ENCODE measurements around the gene ATG10. TPM values are rescaled to one million over a fixed set of nuclear protein-coding genes. Genes with fewer than 3 reads are reported as not detected.

ATG10 gene
- total RNA-seq, 1 donor from 2014 or later: 6.0 TPM

DNA sequence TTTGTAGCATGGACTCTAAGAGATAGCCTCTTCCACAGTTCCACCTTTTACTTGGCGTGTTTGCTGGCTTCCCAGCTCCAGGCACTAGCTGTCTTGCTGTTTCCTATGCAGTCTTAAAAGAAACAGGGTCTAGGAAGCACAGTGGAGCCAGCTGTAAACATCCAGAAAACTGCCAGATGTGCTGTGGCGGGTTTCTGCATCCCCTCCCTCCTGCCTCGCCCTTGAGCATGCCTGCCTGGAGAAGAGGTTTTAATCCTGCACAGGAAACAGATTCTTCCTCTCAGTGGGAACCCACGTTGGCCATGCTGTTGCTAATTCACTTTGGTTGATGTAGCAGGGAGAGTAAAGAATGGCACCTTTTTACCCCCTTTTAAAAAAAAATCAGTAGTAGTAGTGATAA, 185.1 kb downstream of the ATG10 start:
- Histone ChIP-seq H3K9me3 (replicated peaks) (no peaks in the 10 kb centered on the region), H3K4me3 (no peak overlapping the region), H3K36me3 (no peaks in the 10 kb centered on the region), H3K27ac (replicated peaks) (no peak overlapping the region), H3K27me3 (ENCODE audit: low read depth) (no peaks in the 10 kb centered on the region), H3K4me1 (no peaks in the 10 kb centered on the region)
- TF ChIP-seq, protein P1, sequence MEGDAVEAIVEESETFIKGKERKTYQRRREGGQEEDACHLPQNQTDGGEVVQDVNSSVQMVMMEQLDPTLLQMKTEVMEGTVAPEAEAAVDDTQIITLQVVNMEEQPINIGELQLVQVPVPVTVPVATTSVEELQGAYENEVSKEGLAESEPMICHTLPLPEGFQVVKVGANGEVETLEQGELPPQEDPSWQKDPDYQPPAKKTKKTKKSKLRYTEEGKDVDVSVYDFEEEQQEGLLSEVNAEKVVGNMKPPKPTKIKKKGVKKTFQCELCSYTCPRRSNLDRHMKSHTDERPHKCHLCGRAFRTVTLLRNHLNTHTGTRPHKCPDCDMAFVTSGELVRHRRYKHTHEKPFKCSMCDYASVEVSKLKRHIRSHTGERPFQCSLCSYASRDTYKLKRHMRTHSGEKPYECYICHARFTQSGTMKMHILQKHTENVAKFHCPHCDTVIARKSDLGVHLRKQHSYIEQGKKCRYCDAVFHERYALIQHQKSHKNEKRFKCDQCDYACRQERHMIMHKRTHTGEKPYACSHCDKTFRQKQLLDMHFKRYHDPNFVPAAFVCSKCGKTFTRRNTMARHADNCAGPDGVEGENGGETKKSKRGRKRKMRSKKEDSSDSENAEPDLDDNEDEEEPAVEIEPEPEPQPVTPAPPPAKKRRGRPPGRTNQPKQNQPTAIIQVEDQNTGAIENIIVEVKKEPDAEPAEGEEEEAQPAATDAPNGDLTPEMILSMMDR (IDR thresholded peaks at IDR 0.05; ENCODE audit: borderline replicate concordance): no peak
- intact Hi-C loops (cut with micrococcal nuclease): no loop called here
- no peak for DNase-seq

- Histone ChIP-seq H3K27ac (replicated peaks) (no peak overlapping the region), H3K4me1 (no peaks in the 10 kb centered on the region), H3K9me3 (replicated peaks) (no peaks in the 10 kb centered on the region), H3K36me3 (no peaks in the 10 kb centered on the region), H3K27me3 (ENCODE audit: low read depth) (no peaks in the 10 kb centered on the region), H3K4me3 (no peak overlapping the region)
- no peak for DNase-seq
- intact Hi-C loops (cut with micrococcal nuclease): no loop called here
- TF ChIP-seq, protein P1 (IDR thresholded peaks at IDR 0.05; ENCODE audit: borderline replicate concordance): no peak
These were observed 187.1 kb downstream of the ATG10 start for GRCh38 chr5:82158755-82159413.

DNA sequence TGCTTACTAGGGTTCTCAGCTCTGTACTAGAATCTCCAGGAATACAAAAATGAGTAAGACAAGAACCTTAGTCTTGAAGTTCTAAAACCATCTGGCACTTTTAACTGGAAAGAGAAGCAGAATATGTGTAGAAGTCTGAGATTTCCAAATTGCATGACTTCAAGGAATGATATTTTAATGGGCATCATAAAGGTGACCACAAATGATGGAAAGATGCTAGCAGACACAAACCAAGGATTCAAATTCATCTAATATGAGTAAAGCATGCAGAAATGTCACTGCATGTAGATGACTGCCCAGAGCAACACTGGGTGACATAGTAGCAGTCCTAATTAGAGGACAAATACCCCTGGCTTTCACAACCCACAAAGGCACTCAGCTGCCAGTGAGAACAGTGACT, 189.1 kb downstream of the ATG10 start:
- Histone ChIP-seq H3K36me3 (no peaks in the 10 kb centered on the region), H3K27ac (replicated peaks) (no peak overlapping the region), H3K9me3 (replicated peaks) (no peaks in the 10 kb centered on the region), H3K4me1 (peaks cover 15% of the 10 kb centered on the region), H3K27me3 (ENCODE audit: low read depth) (no peaks in the 10 kb centered on the region), H3K4me3 (no peak overlapping the region)
- intact Hi-C loops (cut with micrococcal nuclease): loop anchor here (10.0 kb wide), 1 partner anchor 736 kb away; no protein-coding TSS in a partner anchor
- TF ChIP-seq, protein P1 (IDR thresholded peaks at IDR 0.05; ENCODE audit: borderline replicate concordance): no peak
- no peak for DNase-seq

GRCh38 chr5:82162573-82162972, 190.8 kb downstream of the ATG10 start:
- Histone ChIP-seq H3K27me3 (ENCODE audit: low read depth) (no peaks in the 10 kb centered on the region), H3K9me3 (replicated peaks) (no peaks in the 10 kb centered on the region), H3K27ac (replicated peaks) (no peak overlapping the region), H3K4me1 (peaks cover 19% of the 10 kb centered on the region), H3K36me3 (no peaks in the 10 kb centered on the region), H3K4me3 (no peak overlapping the region)
- intact Hi-C loops (cut with micrococcal nuclease): loop anchor here (10.0 kb wide), 1 partner anchor 738 kb away; no protein-coding TSS in a partner anchor
- TF ChIP-seq, protein P1 (IDR thresholded peaks at IDR 0.05; ENCODE audit: borderline replicate concordance): no peak
- DNase-seq: no peak

- Histone ChIP-seq H3K4me3 (no peak overlapping the region), H3K27me3 (ENCODE audit: low read depth) (no peaks in the 10 kb centered on the region), H3K9me3 (replicated peaks) (no peaks in the 10 kb centered on the region), H3K27ac (replicated peaks) (peak overlapping the region; percentile 61), H3K4me1 (peaks cover 19% of the 10 kb centered on the region), H3K36me3 (no peaks in the 10 kb centered on the region)
- TF ChIP-seq, protein P1 (IDR thresholded peaks at IDR 0.05; ENCODE audit: borderline replicate concordance): no peak
- DNase-seq: no peak
- intact Hi-C loops (cut with micrococcal nuclease): loop anchor here (10.0 kb wide), 1 partner anchor 739 kb away; no protein-coding TSS in a partner anchor
These were observed 191.8 kb downstream of the ATG10 start for GRCh38 chr5:82163452-82164175.

Measured in left ventricle myocardium inferior (tissue), 1 donor.